NCI-H524 (cell line): ENCODE results near the gene ZDHHC13.

Experiments
- DNase-seq, 2 experiments: peaks; one replicate each; lab custom pipeline; 2025; lab: John Stamatoyannopoulos, UW

ZDHHC13 gene, protein sequence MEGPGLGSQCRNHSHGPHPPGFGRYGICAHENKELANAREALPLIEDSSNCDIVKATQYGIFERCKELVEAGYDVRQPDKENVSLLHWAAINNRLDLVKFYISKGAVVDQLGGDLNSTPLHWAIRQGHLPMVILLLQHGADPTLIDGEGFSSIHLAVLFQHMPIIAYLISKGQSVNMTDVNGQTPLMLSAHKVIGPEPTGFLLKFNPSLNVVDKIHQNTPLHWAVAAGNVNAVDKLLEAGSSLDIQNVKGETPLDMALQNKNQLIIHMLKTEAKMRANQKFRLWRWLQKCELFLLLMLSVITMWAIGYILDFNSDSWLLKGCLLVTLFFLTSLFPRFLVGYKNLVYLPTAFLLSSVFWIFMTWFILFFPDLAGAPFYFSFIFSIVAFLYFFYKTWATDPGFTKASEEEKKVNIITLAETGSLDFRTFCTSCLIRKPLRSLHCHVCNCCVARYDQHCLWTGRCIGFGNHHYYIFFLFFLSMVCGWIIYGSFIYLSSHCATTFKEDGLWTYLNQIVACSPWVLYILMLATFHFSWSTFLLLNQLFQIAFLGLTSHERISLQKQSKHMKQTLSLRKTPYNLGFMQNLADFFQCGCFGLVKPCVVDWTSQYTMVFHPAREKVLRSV

GRCh38 chr11:19116971-19117759, at the start of gene ZDHHC13:
Gene ZDHHC13, plus strand, starts transcription at chr11:19117168. Its CDS starts 82 bp downstream, at chr11:19117250.
- peak; percentile 80 to 90 for DNase-seq

DNA sequence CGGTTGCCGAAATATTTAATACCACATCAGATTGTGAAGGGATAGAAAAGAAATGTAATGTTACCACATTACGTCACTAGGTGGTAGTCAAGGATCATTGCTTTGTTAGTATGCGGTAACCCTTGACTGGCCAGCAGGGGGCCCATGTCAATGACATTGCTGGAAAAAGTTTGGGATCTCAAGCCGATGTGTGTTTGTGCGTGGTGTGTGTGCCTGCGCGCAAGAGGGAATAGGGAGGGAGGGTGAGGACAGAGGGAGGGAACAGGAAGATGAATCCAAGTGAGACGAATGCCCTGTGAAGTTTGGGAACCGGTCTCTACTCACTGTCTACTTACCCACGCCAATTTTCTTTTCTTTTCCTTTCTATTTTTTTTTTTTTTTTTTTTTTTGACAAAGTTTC, 45.7 kb upstream of the ZDHHC13 start:
- DNase-seq: peak; percentile 62 to 85

- no peak for DNase-seq
Measured at GRCh38 chr11:19072464-19072863, 44.5 kb upstream of the ZDHHC13 start.

GRCh38 chr11:19073454-19074415, 43.2 kb upstream of the ZDHHC13 start:
- DNase-seq: no peak

DNA sequence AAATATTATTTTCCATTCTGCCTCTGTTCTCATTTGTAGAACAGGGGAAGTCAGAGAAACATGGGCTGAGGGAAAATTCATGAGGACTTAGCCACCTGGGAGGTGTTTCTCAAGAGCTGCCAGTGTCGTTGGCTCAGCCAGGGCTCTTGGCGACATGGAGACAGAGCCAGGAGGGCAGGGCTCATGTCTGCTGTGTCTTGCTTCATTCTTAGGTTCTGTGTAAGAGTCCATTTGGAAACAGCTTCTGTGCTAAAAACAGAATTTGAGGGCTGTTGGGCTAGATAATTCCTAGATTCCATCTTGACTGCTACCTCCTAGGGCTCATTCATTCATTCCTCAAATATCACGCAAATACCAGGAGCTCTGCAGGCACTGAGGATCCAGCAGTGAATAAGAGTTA, 41.3 kb upstream of the ZDHHC13 start:
- no peak for DNase-seq

DNA sequence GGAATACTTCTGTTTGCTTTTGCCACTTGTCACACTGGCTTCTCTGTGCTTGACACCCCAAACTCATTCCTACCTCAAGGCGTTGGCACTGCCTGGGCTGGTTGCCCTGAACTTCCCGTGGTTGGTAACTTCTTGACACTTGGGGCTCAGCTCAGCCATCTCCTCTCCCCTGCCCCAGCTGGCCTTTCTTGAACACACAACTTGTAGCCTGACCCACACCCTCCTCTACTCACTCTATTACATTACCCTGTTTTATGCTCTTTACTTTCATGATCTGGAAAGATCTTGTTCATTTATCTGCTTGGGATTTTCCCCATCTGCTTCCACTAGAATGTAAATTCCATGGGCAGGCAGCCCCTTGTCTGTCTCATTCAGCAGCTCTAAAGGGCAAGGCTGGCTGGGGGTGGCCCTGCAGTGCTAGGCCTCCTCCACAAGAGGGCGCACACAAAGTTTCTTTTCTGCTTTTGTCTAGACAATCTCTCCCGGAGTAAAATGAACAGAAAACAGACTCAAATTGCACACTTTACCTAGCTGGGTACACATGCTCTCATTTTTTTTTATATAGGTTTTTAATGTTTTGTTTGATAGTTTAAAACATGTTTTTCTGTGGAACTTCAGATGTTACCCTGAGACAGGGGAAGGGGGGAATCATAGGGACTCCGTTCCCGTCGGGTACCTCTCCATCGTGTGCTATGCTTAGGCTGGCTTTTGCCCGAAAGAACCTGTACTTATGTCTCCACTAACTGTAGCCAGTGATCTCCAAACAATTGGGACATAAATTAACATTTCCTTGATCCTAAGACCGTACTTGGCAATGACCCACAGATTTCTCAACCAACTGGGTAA, 40.0 kb upstream of the ZDHHC13 start:
- peak; percentile 3 to 49 for DNase-seq

DNA sequence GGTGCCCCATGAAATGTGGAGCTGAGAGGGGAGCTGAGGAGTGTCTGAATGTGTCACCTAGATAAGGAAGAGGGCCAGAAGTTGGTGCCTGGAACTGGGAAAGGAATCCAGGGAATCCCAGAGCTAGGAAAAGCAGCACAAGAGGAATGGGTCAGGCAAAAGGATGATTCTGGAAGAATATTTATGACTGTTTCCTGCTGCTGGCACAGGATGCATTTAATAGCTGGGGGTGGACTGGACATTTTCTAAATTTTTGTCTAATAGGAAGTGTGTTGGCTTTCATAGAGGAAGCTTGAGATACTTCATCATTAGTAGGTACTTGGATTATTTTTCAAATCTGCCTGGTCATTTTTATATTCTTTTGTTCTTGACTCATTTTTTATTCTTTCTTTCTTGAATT, 39.0 kb upstream of the ZDHHC13 start:
- DNase-seq: no peak

DNA sequence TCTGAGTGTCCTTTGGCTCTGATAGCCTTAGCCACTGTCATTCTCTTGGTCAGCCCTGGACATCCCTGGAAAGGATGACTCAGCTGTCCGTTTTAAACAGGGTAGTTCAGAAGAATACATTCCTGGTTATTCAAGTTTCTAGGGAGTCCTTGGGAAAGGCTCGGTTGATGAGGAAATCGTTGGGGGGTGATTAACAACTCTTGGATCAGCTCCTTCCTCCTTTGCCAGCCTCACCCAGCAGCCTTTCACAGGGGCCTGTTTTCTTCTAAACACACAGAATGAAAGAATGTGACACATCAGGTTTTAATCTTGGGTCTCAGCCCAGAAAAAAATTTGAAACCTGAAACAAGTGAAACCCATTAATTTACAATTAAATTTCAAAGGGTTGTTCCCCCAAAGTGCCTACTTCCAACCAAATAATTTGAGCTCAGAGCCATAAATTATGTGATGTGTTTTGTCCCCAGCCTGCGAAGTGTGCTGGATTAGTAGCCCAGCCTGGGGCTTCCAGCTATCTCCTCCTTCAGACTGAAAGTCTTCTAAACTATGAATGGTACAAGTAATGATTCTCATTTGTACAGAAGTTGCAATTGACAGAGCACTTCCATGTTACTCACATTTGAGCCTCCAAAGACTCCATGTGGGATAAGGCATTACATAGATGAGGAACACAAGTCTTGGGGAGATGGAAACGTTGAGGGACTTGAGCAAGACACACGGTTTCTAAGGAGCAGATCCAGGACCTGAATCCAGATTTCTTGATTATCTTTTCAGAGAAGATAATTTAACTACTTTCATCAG, 37.1 kb upstream of the ZDHHC13 start:
- DNase-seq: no peak

- no peak for DNase-seq
Measured at GRCh38 chr11:19080579-19080993, 36.4 kb upstream of the ZDHHC13 start.

GRCh38 chr11:19083166-19083565, 33.8 kb upstream of the ZDHHC13 start:
- no peak for DNase-seq

DNA sequence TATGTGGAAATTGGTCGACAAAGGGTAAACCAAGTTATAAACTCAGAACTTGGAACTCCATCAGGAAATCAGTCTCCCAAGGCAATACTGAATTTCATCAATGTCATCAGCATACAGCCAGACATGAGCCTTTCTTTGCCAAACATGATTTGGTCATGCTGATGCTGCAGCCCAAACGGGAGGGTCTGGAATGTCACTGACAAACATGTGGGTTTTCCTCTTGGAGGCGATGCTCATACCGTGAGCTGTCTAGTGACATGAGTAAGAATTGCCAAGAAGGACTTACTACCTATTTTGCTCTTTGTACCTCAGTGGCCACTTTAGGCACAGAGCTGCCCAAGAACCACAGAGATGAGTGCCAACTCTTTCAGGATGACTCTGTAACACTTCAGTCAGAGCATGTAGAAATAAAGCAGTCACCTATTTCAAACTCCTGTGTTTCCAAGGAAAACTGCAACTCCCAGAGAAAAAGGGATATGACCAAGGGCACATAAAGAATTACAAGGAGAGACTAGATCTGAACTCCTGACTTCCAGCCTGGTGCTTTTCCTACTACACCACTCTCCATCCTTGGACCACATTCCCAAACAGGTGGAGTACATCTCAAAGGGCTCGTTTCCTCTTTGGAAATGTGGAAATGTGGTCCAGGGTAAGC, 32.2 kb upstream of the ZDHHC13 start:
- DNase-seq: no peak

DNA sequence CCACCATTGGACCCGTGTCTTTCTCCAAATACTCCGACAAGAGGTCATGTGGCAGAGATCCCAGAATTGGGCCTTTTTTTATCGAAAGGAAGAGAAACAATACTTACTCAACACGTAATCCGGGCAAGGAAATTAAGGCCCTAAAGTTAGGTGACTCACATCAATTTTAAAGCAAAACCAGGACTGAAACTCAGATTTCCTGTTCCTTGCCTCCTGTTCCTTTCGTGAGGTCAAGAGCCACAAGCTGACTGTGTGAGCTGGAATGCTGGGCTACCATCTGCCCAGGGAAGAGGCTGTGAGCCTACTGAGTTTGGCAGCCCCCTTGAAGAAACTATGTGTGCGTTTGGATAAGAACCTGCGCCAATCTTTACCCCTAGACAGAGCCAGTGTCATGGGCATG, 29.3 kb upstream of the ZDHHC13 start:
- DNase-seq: no peak

DNA sequence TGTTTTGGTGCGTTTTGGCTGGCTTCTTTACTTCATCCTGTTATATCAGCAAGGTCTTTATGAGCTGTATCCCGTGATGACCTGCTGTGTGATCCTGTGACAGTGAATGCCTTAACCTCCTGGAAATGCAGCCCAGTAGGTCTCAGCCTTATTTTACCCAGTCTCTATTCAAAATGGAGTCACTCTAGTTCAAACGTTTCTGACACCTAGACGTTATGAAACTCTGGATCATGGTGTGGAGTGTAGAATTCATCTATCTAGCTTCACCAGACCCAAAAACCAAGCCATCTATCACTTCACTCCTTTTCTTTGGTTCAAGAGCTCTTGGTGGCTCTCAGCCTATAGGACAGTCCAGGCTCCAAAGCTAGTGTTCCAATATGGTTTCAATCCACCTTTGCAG, 28.2 kb upstream of the ZDHHC13 start:
- no peak for DNase-seq

DNA sequence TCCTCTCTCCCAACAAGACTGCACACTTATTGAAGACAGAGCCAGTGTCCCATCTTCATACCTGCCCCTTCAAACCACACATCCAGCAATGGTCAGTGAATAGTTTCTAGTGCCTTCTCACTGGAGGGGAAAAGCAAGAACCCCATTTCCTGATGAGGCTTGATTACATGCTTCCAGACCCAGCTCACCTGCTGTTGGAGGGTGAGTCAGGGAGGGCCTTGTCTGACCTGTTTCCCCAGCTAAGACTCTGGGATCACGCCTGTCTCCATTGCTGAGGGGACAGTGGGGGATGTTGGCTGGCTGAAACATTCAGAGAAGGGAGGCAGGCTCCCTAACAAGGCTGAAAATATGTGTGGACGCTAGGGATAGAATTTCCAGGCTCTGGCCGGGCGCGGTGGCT, 27.5 kb upstream of the ZDHHC13 start:
- no peak for DNase-seq

DNA sequence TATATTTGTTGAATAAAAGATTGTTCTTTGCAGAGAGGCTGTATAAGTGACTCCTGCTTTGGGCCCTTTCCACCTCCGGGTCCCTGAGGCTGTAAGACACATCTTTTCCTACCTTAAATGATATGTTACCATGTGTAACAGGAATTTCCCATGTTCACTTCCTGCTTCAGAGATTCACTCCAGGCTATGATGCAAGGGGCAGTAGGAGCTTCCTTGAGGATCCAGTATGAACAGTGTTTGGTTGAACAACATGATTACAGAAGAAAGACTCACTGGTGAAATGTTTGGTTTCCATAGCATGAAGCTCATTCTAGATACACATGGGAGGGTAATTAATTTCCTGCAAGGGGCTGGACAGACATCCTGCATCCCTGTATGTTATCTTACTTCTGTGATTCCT, 25.6 kb upstream of the ZDHHC13 start:
- DNase-seq: no peak

GRCh38 chr11:19092342-19092741, 24.6 kb upstream of the ZDHHC13 start:
- no peak for DNase-seq

DNA sequence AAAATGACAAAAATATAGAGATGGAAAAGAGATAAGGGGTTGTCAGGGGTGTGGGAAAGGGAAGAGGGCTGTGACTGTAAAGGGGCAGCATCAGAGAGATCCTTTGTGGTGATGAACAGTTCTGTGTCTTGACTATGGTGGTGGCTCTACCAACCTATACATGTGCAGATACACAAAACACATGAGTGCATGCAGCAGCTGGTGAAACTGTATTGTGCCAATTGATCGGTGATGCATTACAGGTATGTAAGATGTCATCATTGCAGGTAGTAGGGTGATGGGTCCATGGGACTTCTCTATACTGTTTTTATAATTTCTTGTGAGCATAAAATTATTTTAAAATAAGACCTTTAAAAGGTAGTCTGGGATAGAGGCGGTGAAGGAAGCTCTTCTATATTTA, 24.1 kb upstream of the ZDHHC13 start:
- no peak for DNase-seq

DNA sequence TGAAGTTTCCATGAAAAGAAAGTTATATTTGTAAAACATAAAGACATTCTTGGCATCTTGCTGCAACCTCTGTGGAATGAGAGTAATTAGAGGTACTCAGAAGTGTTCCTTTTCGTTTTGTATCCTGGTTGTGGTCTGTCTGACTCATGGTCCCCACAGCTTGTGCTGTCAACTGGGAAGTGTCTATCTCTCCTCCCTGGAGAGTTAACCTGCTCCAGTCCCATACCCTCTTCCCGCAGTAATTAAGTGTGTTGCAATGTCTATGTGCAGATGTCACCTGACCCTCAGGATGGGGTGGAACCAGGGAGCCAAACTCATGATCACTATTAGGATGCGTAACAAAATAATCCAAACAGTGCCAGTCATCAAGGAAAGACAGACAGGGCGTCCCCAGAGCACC, 23.0 kb upstream of the ZDHHC13 start:
- no peak for DNase-seq

- no peak for DNase-seq
Measured at GRCh38 chr11:19094859-19095258, 22.1 kb upstream of the ZDHHC13 start.
